ENCODE measurements around the gene C1QL4.
"Not testable (repeated sequence)": the region's sequence is repeated elsewhere in the genome, so short reads cannot be mapped to it uniquely, and the experiment has no call there.

Gene C1QL4

GRCh38 chr12:49333778-49334177, 3.2 kb downstream of the C1QL4 start:
- ATAC-seq, result not testable (repeated sequence)

DNA sequence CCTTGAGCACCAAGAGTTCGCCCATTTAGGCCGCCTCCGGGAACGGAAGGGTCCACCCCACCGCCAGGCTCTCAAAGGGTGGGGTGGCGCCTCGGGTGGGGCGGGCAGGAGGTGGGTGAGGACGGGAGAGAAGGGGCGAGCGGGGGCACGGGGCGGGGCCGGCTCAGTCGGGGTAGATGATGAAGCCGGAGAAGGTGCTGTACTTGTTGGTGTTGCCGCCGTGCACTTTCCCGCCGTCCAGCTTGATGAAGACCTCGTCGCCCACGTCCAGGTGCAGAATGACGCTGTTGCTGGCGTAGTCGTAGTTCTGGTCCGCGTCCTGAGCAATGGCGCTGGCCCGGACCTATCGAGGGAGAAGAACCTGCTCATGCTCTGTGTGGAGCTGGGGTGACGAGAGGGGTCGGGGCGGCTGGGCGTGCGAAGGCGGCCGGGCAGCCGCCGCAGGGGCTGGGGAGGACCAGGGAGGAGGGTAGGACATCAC, 4.1 kb downstream of the C1QL4 start:
- ATAC-seq, result no peak

GRCh38 chr12:49332441-49332861, 4.5 kb downstream of the C1QL4 start:
- ATAC-seq, result no peak

- no peak for ATAC-seq
Measured at GRCh38 chr12:49331380-49332222, 5.4 kb downstream of the C1QL4 start.

DNA sequence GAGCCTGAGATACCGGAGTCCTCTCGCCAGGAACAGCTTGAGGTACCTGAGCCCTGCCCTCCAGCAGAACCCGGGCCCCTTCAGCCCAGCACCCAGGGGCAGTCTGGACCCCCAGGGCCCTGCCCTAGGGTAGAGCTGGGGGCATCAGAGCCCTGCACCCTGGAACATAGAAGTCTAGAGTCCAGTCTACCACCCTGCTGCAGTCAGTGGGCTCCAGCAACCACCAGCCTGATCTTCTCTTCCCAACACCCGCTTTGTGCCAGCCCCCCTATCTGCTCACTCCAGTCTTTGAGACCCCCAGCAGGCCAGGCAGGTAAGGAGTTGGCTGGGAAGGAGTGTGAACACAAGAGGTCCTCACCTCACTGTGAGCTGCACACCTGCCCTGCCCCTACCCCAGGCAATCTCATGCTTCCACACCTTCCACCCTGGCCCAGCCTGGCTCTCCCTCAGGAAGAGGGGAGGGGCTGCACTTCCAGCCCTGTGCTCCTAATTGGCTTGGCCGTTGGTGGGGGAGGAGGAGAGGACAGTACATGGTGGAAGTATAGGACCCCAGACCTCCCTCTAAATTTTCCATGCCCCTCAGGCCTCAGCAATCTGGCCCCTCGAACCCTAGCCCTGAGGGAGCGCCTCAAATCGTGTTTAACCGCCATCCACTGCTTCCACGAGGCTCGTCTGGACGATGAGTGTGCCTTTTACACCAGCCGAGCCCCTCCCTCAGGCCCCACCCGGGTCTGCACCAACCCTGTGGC, 6.2 kb downstream of the C1QL4 start:
- ATAC-seq, result no peak

DNA sequence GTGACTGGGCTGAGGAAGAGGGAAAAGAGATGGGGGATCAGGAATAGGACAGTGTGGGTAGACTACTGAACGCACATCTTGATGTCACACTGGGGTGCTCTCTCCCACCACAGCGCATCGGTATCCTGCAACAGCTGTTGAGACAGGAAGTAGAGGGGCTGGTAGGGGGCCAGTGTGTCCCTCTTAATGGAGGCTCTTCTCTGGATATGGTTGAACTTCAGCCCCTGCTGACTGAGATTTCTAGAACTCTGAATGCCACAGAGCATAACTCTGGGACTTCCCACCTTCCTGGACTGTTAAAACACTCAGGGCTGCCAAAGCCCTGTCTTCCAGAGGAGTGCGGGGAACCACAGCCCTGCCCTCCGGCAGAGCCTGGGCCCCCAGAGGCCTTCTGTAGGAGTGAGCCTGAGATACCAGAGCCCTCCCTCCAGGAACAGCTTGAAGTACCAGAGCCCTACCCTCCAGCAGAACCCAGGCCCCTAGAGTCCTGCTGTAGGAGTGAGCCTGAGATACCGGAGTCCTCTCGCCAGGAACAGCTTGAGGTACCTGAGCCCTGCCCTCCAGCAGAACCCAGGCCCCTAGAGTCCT, 6.9 kb downstream of the C1QL4 start:
- ATAC-seq, result no peak

- no peak for ATAC-seq
Measured at GRCh38 chr12:49328816-49329215, 8.2 kb downstream of the C1QL4 start.

DNA sequence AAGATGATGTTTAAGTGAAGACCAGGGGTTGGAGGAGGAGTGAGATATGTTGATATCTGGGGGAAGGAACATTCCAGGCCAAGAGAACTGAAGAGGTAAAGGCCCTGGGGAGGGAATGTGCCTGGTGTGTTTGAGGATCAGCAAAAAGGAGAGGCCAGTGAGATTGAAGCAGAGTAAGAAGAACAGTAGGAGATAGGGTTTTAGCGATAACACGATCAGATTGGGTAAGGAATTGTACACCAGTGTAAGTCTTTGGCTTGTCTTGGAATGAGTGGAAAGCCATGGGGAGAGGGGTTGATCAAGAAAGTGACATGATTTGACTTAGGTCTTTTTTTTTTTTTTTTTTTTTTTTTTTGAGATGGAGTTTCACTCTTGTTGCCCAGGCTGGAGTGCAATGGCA, 9.1 kb downstream of the C1QL4 start:
- no peak for ATAC-seq

GRCh38 chr12:49327368-49327767, 9.6 kb downstream of the C1QL4 start:
- no peak for ATAC-seq

DNA sequence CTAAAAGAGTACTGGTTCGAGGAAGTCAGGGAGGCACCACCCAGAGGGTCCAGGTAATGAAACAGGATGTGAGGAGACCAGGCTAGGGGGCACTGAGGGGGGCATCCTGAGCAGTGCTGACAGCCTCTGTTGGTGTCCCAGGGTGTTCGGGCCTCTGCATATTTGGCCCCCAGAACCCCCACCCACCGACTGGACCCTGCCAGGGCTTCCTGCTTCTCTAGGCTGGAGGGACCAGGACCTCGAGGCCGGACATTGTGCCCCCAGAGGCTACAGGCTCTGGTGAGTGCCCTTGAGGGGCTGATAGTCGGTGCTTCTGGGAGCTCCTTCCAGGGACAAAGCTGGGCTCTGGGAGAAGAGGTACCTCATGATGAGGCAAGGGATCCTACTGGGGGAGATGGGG, 11.4 kb downstream of the C1QL4 start:
- ATAC-seq, result no peak

DNA sequence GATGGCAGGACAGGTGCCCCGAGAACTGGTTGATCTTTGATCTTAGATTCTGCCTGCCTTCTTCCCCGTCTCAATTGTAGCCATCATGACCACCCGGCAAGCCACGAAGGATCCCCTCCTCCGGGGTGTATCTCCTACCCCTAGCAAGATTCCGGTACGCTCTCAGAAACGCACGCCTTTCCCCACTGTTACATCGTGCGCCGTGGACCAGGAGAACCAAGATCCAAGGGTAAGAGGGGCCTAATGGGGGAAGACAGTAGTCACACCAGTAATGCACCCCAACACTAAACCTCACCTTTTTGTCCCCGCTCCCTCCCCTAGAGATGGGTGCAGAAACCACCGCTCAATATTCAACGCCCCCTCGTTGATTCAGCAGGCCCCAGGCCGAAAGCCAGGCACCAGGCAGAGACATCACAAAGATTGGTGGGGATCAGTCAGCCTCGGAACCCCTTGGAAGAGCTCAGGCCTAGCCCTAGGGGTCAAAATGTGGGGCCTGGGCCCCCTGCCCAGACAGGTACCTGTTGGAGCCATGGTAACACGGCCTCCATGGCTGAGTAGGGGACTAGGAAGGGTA, 13.4 kb downstream of the C1QL4 start:
- no peak for ATAC-seq

DNA sequence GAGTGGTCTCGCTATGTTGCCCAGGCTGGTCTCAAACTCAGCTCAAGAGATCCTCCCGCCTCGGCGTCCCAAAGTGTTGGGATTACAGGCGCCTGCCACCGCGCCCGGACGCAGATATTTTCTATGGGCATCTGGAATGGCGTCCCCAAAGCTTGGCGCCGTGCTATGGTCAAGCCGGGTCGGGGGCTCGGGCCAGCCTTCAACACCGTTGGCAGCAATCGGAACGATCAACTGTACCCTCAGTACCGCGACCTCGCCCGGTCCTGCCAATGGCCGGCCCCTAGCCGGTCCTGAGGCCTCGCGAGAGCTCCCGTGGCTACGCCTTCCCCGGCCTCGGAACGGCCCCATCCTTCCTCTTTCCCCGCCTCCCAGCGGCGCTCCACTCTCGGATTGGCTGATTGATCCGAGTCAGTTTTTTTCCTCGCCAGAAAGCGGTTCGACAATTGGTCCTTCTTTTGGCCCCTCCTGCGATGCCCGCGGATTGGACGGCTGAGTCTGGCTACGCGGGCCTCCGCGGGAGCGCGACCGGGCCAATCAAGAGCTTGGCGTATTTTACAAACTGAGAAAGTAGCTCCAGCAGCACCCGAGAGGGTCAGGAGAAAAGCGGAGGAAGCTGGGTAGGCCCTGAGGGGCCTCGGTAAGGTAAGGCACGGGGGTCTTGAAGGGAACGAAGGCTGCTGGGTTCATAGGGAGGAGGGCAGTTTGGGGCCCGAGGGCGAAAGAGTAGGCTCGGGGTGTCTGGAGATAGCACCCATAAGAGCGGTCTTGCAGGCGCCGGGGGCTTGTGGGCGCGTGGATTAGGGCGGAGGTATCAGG, 14.1 kb downstream of the C1QL4 start, which contains the start of gene TROAP:
TSS of gene TROAP (plus strand) at position 548 of the 816 bp plus-strand sequence. CDS start 354 bp downstream, outside the sequence.
- ATAC-seq, result peak; percentile 98 to 99

- no peak for ATAC-seq
Measured at GRCh38 chr12:49322367-49322707, 14.7 kb downstream of the C1QL4 start.

- ATAC-seq, result not testable (repeated sequence)
Measured at GRCh38 chr12:49320411-49321103, 16.4 kb downstream of the C1QL4 start.

- not testable (repeated sequence) for ATAC-seq
Measured at GRCh38 chr12:49317118-49317517, 19.9 kb downstream of the C1QL4 start.

GRCh38 chr12:49314811-49315210, 22.2 kb downstream of the C1QL4 start:
- ATAC-seq, result no peak

- not testable (repeated sequence) for ATAC-seq
Measured at GRCh38 chr12:49310451-49311000, 26.5 kb downstream of the C1QL4 start.

GRCh38 chr12:49309386-49309785, 27.6 kb downstream of the C1QL4 start:
- ATAC-seq, result no peak

DNA sequence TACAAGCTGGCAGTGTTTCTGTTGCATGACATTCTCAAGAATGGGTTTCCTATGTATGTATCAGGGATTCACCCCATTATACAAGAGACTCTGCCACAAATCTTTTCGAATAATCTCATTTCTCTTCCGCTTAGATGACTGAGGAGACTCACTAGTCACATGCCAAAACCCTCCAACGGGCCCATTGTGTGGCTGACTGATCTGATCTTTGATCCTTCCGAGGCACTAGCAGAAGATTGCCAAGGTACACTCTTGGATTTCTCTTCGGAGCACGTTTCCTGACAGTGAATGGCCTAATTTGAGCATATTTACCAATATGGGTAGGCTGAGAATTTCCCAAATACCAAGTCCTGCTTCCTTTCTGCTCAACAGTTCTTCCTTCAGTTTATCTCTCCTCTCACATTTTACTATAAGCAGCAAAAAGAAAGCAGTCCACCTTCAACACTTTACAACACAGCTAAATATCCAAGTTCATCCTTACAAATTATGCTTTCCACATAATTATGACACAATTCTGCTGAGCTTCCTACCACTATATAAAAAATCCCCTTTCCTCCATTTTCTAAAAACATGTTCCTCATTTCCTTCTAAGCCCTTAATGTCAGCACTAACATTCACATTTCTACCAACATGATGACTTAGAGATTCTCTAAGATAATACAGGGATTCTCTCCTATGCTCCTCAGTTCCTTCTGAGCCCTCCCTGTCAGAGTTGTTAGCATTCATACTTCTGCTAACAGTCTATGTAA, 31.1 kb downstream of the C1QL4 start:
- ATAC-seq, result no peak

- ATAC-seq, result no peak
Measured at GRCh38 chr12:49304161-49304560, 32.8 kb downstream of the C1QL4 start.

Measured in activated CD4-positive, CD25-positive, alpha-beta regulatory T cell treated with anti-CD3 and anti-CD28 coated beads, Interleukin-2, amount 50 U/mL, for 24 hours (primary cell).